Muscle of leg (tissue), 11 donors: ENCODE results near the gene WFDC10B. TPM values are rescaled to one million over a fixed set of nuclear protein-coding genes. Genes with fewer than 3 reads are reported as not detected.
"Not testable (repeated sequence)": the region's sequence is repeated elsewhere in the genome, so short reads cannot be mapped to it uniquely, and the experiment has no call there.

Experiments used
- DNase-seq: peaks from one replicate; pipeline ENCODE4 v3.0.0; 2013
- H3K27ac ChIP-seq: one replicate; pipeline ENCODE4 v1.5.1; 2013; ENCODE audit warnings: mild to moderate bottlenecking, low read length, control low read depth
- H3K27me3 ChIP-seq: one replicate; pipeline ENCODE4 v1.6.1; 2013; ENCODE audit warnings: low read length; ENCODE audit not compliant: control insufficient read depth, insufficient read depth
- H3K36me3 ChIP-seq: one replicate; pipeline ENCODE4 v1.6.1; 2013; ENCODE audit warnings: low read length; ENCODE audit not compliant: control insufficient read depth, insufficient read depth
- H3K4me1 ChIP-seq: one replicate; pipeline ENCODE4 v1.6.1; 2013; ENCODE audit warnings: low read length; ENCODE audit not compliant: control insufficient read depth, insufficient read depth
- H3K4me3 ChIP-seq: one replicate; pipeline ENCODE4 v1.5.1; 2013; ENCODE audit warnings: low read length, control low read depth
- H3K9me3 ChIP-seq: replicated peaks from 2 replicates; pipeline ENCODE4 v1.6.1; 2013; ENCODE audit warnings: low read depth, low read length; ENCODE audit not compliant: control insufficient read depth
- WGBS: methylation state at CpG from one replicate; pipeline ENCODE4 v1.1.5; 2013; ENCODE audit warnings: missing lambda C conversion rate; ENCODE audit not compliant: insufficient coverage; 5-methylcytosine and 5-hydroxymethylcytosine counted together
- polyA plus RNA-seq, 8 donors: library from polyadenylated mRNA; unstranded; fragments of 120-200 nt; gene quantifications; one replicate each; pipeline versions ENCODE4 v1.2.1 to v1.2.3, GENCODE V29; 2013; ENCODE audit warnings: inconsistent platforms in 1 of 8, low replicate concordance in 1 of 8; ENCODE audit not compliant: insufficient read length in 8 of 8, insufficient read depth in 1 of 8
- total RNA-seq: library from RNA; stranded (reverse); fragments of 120-200 nt; gene quantifications from one replicate; pipeline ENCODE4 v1.2.4, GENCODE V29; 2013

WFDC10B gene
- total and polyA plus RNA-seq, 9 donors, result not detected

- Histone ChIP-seq H3K36me3 (no peaks in the 10 kb centered on the region), H3K9me3 (no peaks in the 10 kb centered on the region), H3K4me3 (no peak within 1 kb of the TSS), H3K27ac (no peak within 1 kb of the TSS), H3K27me3 (no peaks in the 10 kb centered on the region), H3K4me1 (no peaks in the 10 kb centered on the region)
- no CpG with 5 or more reads among the region's 1 CpG for WGBS
- DNase-seq, result no peak
Measured at GRCh38 chr20:45722047-45722446, 17.2 kb upstream of the WFDC10B start, which contains the start of gene SPINT4. Gene SPINT4, plus strand, starts transcription at chr20:45722347. Its CDS starts 21 bp downstream, at chr20:45722368.

- H3K4me1 ChIP-seq, H3K36me3 ChIP-seq, DNase-seq, H3K27me3 ChIP-seq, H3K4me3 ChIP-seq, H3K27ac ChIP-seq, H3K9me3 ChIP-seq: not testable (repeated sequence)
Measured at GRCh38 chr20:45716141-45716688, 11.4 kb upstream of the WFDC10B start.

GRCh38 chr20:45701873-45702272 is 2.9 kb downstream of the WFDC10B start, which contains the start of gene WFDC13:
Gene WFDC13, plus strand, starts transcription at chr20:45702038. Its CDS starts 86 bp downstream, at chr20:45702124.
- no peak within 1 kb of the TSS for H3K4me3 ChIP-seq
- no peak within 1 kb of the TSS for H3K27ac ChIP-seq
- H3K4me1 ChIP-seq, result no peaks in the 10 kb centered on the region
- 75% methylated on average over 1 of the region's 4 CpGs for WGBS
- H3K27me3 ChIP-seq, result no peaks in the 10 kb centered on the region
- H3K9me3 ChIP-seq, result no peaks in the 10 kb centered on the region
- H3K36me3 ChIP-seq, result no peaks in the 10 kb centered on the region
- DNase-seq, result no peak

- DNase-seq, result no peak
- Histone ChIP-seq H3K9me3 (no peaks in the 10 kb centered on the region), H3K27ac (no peak overlapping the region), H3K36me3 (no peaks in the 10 kb centered on the region), H3K4me3 (no peak overlapping the region), H3K4me1 (no peaks in the 10 kb centered on the region), H3K27me3 (no peaks in the 10 kb centered on the region)
- WGBS, result 59% methylated on average over 2 of the region's 4 CpGs
Measured at GRCh38 chr20:45701104-45701503, 3.7 kb downstream of the WFDC10B start.

- H3K4me3 ChIP-seq, result no peak overlapping the region
- no peak for DNase-seq
- H3K4me1 ChIP-seq, result no peaks in the 10 kb centered on the region
- H3K27me3 ChIP-seq, result no peaks in the 10 kb centered on the region
- WGBS, result no CpG with 5 or more reads among the region's 2 CpGs
- no peaks in the 10 kb centered on the region for H3K9me3 ChIP-seq
- no peaks in the 10 kb centered on the region for H3K36me3 ChIP-seq
- H3K27ac ChIP-seq, result no peak overlapping the region
Measured at GRCh38 chr20:45695496-45695895, 9.3 kb downstream of the WFDC10B start.

- H3K27me3 ChIP-seq, H3K9me3 ChIP-seq, H3K36me3 ChIP-seq, H3K4me1 ChIP-seq, H3K27ac ChIP-seq, H3K4me3 ChIP-seq, DNase-seq: not testable (repeated sequence)
- 85% methylated on average over 12 of the region's 12 CpGs for WGBS
Measured at GRCh38 chr20:45693346-45693745, 11.5 kb downstream of the WFDC10B start.

- H3K9me3 ChIP-seq, result peaks cover under 1% of the 10 kb centered on the region
- H3K4me1 ChIP-seq, result no peaks in the 10 kb centered on the region
- H3K27me3 ChIP-seq, result no peaks in the 10 kb centered on the region
- no peaks in the 10 kb centered on the region for H3K36me3 ChIP-seq
- no peak overlapping the region for H3K27ac ChIP-seq
- WGBS, result 54% methylated on average over 2 of the region's 3 CpGs
- no peak overlapping the region for H3K4me3 ChIP-seq
- DNase-seq, result no peak
Measured at GRCh38 chr20:45685896-45686295, 18.9 kb downstream of the WFDC10B start.

- H3K9me3 ChIP-seq, result peaks cover 24% of the 10 kb centered on the region
- no peaks in the 10 kb centered on the region for H3K36me3 ChIP-seq
- no peaks in the 10 kb centered on the region for H3K4me1 ChIP-seq
- H3K27me3 ChIP-seq, result no peaks in the 10 kb centered on the region
- DNase-seq, result no peak
- H3K27ac ChIP-seq, result no peak overlapping the region
- no peak overlapping the region for H3K4me3 ChIP-seq
Measured at GRCh38 chr20:45679650-45680049, 25.2 kb downstream of the WFDC10B start.

GRCh38 chr20:45672765-45673164 is 32.1 kb downstream of the WFDC10B start:
- Histone ChIP-seq H3K4me1 (no peaks in the 10 kb centered on the region), H3K36me3 (no peaks in the 10 kb centered on the region), H3K27ac (no peak overlapping the region), H3K27me3 (no peaks in the 10 kb centered on the region), H3K4me3 (no peak overlapping the region), H3K9me3 (no peaks in the 10 kb centered on the region)
- DNase-seq, result no peak

- no peak within 1 kb of the TSS for H3K27ac ChIP-seq
- WGBS, result no CpG with 5 or more reads among the region's 1 CpG
- no peaks in the 10 kb centered on the region for H3K36me3 ChIP-seq
Measured at GRCh38 chr20:45670139-45670538, 34.7 kb downstream of the WFDC10B start, which contains the start of gene WFDC11. Gene WFDC11, minus strand, starts transcription at chr20:45670239. Its CDS starts 19,639 bp downstream, at chr20:45650600.

GRCh38 chr20:45657038-45657437 is 47.8 kb downstream of the WFDC10B start:
- WGBS, result no CpG with 5 or more reads among the region's 3 CpGs
- not testable (repeated sequence) for H3K9me3 ChIP-seq, H3K4me1 ChIP-seq

More at GRCh38 chr20:45670139-45670538, 34.7 kb downstream of the WFDC10B start, which contains the start of gene WFDC11:
- no peaks in the 10 kb centered on the region for H3K4me1 ChIP-seq
- no peak within 1 kb of the TSS for H3K4me3 ChIP-seq
- H3K9me3 ChIP-seq, result no peaks in the 10 kb centered on the region
- no peaks in the 10 kb centered on the region for H3K27me3 ChIP-seq
- no peak for DNase-seq

More at GRCh38 chr20:45657038-45657437, 47.8 kb downstream of the WFDC10B start:
- not testable (repeated sequence) for H3K27ac ChIP-seq, DNase-seq, H3K27me3 ChIP-seq, H3K4me3 ChIP-seq, H3K36me3 ChIP-seq
